GM21529 (cell line): ENCODE results near the gene RSAD2.
"Not testable (repeated sequence)": the region's sequence is repeated elsewhere in the genome, so short reads cannot be mapped to it uniquely, and the experiment has no call there.

ENCODE experiments used
- ATAC-seq: cut with Tn5 transposase; IDR thresholded peaks from one replicate; pipeline ENCODE4 v1.9.1; 2021; ENCODE audit not compliant: unreplicated experiment

RSAD2 gene

GRCh38 chr2:6923319-6923718, 45.7 kb downstream of the RSAD2 start:
- ATAC-seq = no peak

- ATAC-seq = no peak
Measured at GRCh38 chr2:6924101-6924923, 46.7 kb downstream of the RSAD2 start.

GRCh38 chr2:6924924-6925409, 47.4 kb downstream of the RSAD2 start:
- ATAC-seq = no peak

GRCh38 chr2:6926071-6926732, 48.6 kb downstream of the RSAD2 start:
- ATAC-seq = no peak

GRCh38 chr2:6927186-6927585, 49.6 kb downstream of the RSAD2 start:
- ATAC-seq = no peak

- no peak for ATAC-seq
Measured at GRCh38 chr2:6927753-6928152, 50.2 kb downstream of the RSAD2 start.

GRCh38 chr2:6928452-6928851, 50.9 kb downstream of the RSAD2 start:
- no peak for ATAC-seq

GRCh38 chr2:6929196-6929819, 51.7 kb downstream of the RSAD2 start:
- no peak for ATAC-seq

- ATAC-seq = no peak
Measured at GRCh38 chr2:6930923-6931647, 53.5 kb downstream of the RSAD2 start.

GRCh38 chr2:6931753-6932152, 54.2 kb downstream of the RSAD2 start:
- no peak for ATAC-seq

- no peak for ATAC-seq
Measured at GRCh38 chr2:6932206-6932605, 54.6 kb downstream of the RSAD2 start.

GRCh38 chr2:6932828-6933227, 55.3 kb downstream of the RSAD2 start:
- ATAC-seq = no peak

GRCh38 chr2:6933911-6934310, 56.3 kb downstream of the RSAD2 start:
- no peak for ATAC-seq

- ATAC-seq = no peak
Measured at GRCh38 chr2:6934345-6934744, 56.8 kb downstream of the RSAD2 start.

- no peak for ATAC-seq
Measured at GRCh38 chr2:6934758-6935651, 57.4 kb downstream of the RSAD2 start.

GRCh38 chr2:6935652-6936020, 58.1 kb downstream of the RSAD2 start:
- not testable (repeated sequence) for ATAC-seq

GRCh38 chr2:6937157-6937556, 59.6 kb downstream of the RSAD2 start:
- ATAC-seq = no peak

GRCh38 chr2:6937582-6937981, 60.0 kb downstream of the RSAD2 start:
- no peak for ATAC-seq

- no peak for ATAC-seq
Measured at GRCh38 chr2:6939071-6939470, 61.5 kb downstream of the RSAD2 start.

GRCh38 chr2:6940820-6941219, 63.2 kb downstream of the RSAD2 start:
- no peak for ATAC-seq
